GM19372 (cell line): ENCODE data around the gene CDSN.
"Not testable (repeated sequence)": the region's sequence is repeated elsewhere in the genome, so short reads cannot be mapped to it uniquely, and the experiment has no call there.

ENCODE experiments used
- ATAC-seq: cut with Tn5 transposase; IDR thresholded peaks from one replicate; pipeline ENCODE4 v1.9.1; 2021; ENCODE audit warnings: mild to moderate bottlenecking, low read depth, moderate library complexity; ENCODE audit not compliant: unreplicated experiment

The CDSN gene

DNA sequence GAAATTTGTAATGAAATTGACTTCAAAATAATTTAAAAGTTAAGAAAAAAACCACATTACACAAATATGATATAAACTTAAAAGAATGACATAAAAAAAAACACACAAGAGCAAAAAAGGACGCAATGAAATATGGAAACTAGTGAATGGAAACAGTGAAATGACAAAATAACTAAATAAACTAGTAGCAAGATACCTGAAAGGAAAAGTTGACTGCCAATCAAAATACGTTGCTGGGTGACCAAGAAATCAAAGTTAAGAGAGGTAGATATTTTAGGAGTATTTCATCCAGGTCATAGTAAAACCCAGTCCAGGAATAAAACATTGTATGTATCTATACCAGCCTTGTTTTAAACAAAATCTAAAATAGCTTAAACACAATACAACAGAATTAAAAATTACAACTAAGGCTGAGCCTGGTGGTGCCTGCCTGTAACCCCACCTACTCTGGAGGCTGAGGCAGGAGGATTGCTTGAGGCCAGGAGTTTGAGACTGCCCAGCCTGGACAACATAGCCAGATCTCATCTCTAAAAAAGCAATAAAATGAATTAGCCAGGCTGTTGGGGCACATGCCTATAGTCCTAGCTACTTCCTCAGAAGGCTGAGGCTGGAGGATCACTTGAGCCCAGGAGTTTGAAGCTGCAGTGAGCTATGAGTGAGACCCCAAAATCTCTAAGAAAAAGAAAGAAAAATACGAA lies 29.8 kb downstream of the CDSN start:
- ATAC-seq = no peak

DNA sequence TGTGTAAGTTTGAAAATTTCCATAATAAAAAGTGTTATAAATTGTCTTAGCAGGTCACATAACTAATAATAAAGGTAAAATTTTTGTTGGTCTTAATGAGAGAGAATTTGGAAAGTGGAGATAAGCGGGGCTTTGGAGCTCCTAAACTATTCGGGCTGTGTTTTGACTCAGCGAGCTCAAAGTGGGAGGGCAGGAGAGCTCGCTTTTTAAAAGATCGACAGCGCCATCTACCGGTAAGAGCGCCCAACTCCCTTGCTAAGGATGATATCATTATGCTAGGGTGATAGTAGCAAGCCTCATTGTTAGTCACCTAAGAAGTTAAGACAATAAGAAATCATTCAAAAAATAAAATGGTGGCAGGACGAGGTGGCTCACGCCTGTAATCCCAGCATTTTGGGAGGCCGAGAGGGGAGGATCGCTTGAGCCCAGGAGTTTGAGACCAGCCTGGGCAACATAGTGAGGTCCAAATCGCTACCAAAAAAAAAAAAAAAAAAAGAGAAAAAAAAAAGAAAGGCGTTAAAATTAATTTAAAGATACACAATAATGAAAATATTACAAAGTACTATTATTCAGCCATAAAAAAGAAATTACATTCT lies 32.7 kb downstream of the CDSN start:
- ATAC-seq = no peak

DNA sequence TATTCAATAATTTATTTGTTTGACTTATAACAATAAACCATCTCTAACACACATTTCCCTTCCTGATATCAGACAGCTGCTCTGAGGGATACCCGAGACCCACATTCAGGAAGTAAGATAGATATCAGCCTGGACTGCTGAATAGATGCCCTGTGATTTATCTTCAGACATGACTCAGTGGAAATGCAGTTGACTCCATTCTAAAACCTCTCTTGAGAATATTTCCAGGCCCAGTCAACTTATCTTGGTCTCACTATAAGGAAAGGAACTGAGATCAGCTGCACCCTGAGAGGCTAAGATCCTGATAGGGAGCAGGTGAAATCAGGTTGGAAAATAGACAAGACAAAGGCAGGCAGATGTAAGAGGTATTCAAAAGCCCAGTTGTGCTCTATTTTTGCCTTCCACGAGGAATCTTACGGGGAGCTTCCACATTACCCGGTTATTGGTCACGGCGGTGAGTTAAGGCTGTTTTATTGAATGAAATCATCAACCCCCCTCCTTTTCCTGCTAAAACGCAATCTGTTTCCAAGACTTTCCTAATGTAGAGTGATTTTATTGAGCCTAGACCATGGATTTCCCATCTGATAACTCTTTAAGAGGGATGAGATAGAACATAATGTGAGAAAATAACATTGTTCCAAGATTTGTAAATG lies 33.3 kb downstream of the CDSN start:
- no peak for ATAC-seq

DNA sequence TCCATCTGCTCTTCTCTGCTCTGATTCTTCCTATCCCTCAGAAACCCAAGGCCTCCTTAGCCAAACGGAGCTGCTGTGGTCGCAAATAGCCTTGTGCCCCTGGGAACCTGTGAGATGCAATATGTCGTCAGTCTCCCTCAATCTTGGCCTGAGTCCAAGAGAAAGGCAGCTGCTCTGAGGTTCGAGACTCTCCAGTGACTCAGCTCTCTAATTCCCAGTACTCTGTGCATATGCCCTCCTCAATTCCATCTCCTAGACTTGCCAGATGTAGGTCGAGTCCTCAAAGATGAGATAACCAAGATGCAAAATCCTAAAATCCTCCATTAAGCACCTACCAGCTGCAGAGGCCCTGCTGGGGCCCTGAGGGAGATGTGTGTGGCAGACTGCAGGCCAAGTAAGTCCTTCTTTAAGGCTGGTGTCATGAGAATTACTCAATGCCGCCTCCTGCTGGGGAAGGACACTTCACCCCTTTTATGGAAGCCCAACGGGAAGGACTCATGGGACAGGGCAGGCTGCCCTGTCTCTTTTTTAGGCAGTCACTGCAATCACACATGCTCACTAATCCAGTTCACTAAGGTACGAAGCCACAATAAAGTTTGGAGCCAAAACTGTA lies 36.4 kb downstream of the CDSN start:
- ATAC-seq = no peak

DNA sequence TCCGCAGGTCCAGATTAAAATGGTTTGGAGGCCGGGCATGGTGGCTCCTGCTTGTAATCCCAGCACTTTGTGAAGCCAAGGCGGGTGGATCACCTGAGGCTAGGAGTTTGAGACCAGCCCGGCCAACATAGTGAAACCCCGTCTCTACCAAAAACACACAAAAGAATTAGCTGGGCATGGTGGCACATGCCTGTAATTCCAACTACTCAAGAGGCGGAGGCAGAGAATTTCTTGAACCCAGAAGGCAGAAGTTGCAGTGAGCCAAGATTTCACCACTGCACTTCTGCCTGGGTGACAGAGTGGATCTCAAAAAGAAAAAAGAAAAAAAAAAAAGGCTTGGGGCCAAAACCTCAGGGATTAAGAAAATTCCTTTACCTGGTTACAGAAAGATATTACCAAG lies 38.4 kb downstream of the CDSN start:
- ATAC-seq = no peak

DNA sequence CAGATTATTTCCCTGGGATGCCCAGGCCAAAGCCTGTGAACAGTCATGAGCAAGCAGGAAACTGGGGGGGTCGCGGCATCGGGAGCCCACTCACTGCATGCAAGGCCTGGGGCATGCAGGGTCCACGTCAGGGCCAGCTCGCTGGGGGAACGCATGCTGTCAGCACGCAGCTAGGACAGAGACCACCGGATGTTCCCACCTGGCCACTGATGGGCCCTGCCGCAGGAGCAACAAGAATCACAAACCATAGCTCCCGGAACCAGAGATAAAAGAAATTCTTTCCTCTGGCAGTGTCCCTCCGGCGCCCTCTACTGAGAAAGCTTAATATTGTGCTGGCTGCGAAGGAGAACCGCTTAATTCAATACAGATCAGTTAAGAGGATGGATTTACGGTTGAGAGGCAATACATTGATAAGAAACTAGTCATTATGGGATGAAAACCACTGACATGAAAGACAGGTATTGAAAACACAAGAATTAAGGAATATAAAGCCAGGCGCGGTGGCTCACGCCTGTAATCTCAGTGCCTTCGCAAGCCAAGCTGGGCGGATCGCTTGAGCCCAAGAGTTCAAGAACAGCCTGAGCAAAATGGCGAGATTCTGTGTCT lies 40.5 kb downstream of the CDSN start:
- no peak for ATAC-seq

DNA sequence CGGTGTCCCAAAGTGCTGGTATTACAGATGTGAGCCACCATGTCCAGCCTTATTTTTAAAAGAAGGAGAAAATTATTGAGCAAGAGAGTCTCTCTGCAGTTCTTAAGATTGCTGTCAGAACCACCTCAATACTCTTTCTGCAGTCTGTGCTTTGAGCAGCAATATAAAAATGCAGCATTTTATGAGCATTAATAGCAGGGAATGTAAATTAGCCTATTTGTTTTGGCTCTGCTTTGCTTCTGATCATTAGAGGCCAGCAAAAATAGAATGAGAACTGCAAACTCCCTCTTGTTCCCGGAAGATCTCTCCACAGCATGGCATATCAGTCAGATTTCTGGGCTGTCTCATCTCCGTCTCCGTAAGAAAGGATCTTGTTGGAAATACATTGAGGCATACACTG lies 43.6 kb downstream of the CDSN start:
- no peak for ATAC-seq

DNA sequence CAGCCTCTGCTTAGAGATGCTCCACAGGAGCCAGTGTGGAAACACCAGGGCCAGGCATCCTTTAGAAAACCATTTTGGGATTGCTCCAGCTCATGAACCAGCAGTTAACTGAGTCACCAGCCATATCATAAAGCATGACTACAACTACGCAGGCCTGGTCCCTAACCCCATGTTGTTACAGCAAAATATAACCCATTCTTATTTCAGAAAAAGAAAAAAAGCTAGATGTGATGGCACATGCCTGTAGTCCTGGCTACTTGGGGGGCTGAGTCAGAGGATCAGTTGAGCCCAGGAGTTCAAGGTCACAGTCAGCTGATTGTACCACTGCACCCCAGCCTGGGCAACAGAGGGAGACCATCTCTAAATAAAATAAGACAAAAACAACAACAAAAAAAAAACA lies 44.7 kb downstream of the CDSN start:
- no peak for ATAC-seq

DNA sequence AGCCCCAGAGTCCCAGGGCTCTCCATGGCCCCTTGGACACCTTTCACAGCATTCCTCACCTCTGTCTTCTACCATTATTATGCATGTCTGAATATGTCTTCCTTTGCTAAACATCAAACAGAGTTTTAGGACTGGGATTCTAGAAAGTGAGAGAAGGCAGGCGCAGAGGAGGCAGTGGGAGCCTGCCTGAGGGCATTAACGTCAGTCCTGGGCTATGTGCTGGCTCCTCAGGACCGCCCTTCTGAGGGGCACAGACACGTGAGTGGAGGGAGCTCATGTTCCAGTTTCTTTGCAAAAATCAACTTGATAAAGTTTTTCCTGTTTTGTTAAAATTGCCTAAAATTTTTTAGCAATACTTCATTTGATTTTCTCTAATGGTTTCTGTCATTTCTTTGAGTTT lies 45.8 kb downstream of the CDSN start:
- no peak for ATAC-seq

DNA sequence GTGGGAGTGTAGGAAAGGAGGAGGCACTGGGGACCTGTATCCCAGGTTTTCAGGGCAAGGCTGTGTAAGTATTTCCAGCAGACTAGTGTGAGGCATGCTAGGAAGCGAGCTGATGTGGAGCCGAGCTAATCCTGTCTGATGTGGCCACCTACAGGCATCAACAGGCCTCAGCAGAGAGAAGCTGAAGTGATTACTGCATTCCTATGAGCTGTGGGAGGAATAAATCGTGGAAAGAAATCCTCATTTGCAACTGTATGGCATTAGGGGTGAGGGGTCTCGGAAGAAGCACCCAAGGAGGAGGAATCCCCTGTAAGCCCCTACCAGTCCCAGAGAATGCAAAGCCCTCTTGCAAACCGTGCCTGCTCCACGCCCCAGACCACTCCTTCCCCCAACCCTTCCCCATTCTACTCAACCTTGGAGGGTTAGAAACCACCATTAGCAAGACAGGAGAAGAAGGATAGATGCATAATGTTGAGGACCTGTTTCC lies 49.5 kb downstream of the CDSN start:
- no peak for ATAC-seq

DNA sequence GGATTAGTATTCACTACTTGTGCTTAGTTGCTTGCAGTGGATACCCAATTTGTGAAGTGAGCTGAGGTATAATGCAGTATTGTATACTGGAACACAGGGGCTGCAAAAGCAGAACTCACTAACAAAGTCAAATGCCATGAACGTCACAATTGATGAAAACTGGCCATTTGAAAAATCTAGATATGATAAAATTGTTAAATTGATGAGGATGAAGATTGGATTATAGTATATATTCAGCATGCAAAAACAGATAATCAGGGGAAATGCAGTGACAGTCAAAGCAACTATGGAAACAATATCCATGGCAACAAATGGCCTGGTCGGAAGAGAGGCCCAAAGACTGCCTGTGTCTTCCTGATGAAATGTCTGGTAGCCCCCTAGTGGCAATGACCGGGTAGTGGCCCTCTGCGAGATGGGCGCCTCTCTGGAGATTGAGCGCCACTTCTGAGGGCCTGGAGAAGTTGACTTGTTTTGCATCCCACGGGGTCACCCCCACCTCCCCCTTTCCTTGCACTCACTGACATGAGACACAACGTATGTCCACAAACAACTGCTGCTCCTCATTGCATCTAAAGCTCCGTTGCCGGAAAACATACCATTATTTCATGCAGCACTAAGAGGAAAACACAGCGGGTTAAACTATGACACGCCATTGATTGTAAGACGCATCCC lies 51.4 kb downstream of the CDSN start:
- ATAC-seq = no peak

DNA sequence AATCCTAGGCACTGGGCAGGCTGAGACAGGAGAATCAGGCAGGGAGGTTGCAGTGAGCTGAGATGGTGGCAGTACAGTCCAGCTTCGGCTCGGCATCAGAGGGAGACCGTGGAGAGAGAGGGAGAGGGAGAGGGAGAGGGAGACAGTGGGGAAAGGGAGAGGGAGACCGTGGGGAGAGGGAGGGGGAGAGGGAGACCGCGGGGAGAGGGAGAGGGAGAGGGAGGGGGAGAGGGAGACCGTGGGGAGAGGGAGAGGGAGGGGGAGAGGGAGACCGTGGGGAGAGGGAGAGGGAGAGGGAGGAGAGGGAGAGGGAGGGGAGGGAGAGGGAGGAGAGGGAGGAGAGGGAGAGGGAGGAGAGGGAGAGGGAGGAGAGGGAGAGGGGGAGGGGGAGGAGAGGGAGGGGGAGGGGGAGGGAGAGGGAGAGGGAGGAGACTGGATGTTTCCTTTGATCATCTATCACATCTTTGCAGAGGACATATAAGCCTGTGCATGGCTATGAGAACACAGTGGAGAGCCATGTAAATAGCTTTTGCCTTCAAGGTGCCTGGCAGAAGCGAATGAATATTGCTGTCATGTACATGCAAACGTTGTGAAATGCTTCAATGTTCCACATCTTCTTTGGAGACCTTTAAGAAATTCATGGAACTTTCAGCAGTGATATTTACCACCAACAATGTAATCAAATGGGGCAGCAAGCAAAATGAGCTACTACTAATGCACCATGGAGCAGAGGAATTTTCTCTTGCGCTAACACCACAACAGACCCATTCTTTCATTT lies 52.2 kb downstream of the CDSN start:
- ATAC-seq = not testable (repeated sequence)

DNA sequence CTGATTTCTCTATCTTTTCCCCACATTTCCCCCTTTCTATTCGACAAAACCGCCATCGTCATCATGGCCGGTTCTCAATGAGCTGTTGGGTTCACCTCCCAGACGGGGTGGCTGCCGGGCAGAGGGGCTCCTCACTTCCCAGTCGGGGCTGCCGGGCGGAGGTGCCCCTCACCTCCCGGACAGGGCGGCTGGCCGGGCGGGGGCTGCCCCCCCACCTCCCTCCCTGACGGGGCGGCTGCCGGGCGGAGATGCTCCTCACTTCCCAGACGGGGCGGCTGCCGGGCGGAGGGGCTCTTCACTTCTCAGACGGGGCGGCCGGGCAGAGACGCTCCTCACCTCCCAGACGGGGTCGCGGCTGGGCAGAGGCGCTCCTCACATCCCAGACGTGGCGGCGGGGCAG lies 53.2 kb downstream of the CDSN start:
- not testable (repeated sequence) for ATAC-seq

DNA sequence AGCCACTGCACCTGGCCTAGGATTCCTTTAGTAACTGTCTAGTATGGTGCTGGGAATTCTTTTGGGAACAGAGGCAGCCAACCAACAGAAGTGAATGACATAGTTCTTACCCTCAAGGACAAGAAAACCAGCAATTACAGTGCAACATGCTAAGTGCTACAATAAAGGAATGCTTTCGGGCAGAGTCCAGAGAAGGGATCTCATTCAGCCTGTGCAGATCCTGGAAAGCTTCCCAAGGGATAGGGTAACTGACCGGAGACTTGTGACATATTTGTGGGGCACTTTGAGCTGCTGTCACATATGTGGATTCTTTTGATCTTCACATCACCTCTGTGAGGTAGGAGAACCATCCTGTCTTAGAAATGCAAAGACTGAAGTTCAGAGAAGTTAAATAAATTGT lies 54.7 kb downstream of the CDSN start:
- no peak for ATAC-seq
